ENCODE data around the gene PPM1B.

- no peak for TF ChIP-seq CTCF (IDR thresholded peaks at IDR 0.05)
- TF ChIP-seq POLR2A (IDR thresholded peaks at IDR 0.05): no peak
- no peak for TF ChIP-seq EP300 (IDR thresholded peaks at IDR 0.05)
- no peak for TF ChIP-seq POLR2AphosphoS5 (IDR thresholded peaks at IDR 0.05)
These were observed 13.0 kb downstream of the PPM1B start for GRCh38 chr2:44181648-44182047.
